Skin epidermis (tissue), 12 donors: ENCODE measurements around the gene CCSER1.
"Not testable (repeated sequence)": the region's sequence is repeated elsewhere in the genome, so short reads cannot be mapped to it uniquely, and the experiment has no call there.

Experiments used
- H3K27ac ChIP-seq, 21 experiments: fragments of 200-600 bp; sonication (generic) in 11 of 21; one replicate each; pipeline ENCODE4 v1.5.0; 2020; ENCODE audit warnings: mild to moderate bottlenecking in 3 of 21, inconsistent platforms in 2 of 21, moderate library complexity in 2 of 21
- H3K4me3 ChIP-seq, 7 experiments: fragments of 200-600 bp; sonication (generic) in 2 of 7; one replicate each; pipeline ENCODE4 v1.5.0; 2020; ENCODE audit warnings: inconsistent platforms in 2 of 7, mild to moderate bottlenecking in 2 of 7, moderate library complexity in 1 of 7

CCSER1 gene

GRCh38 chr4:91358621-91359020 lies 1231.4 kb downstream of the CCSER1 start:
- not testable (repeated sequence) for H3K4me3 ChIP-seq, H3K27ac ChIP-seq

- no peak overlapping the region for H3K4me3 ChIP-seq
- H3K27ac ChIP-seq: no peak overlapping the region
Measured at GRCh38 chr4:91359041-91360031, 1232.1 kb downstream of the CCSER1 start.

GRCh38 chr4:91362125-91362524 lies 1234.9 kb downstream of the CCSER1 start:
- Histone ChIP-seq H3K27ac (no peak overlapping the region), H3K4me3 (no peak overlapping the region)

- Histone ChIP-seq H3K4me3 (no peak overlapping the region), H3K27ac (no peak overlapping the region)
Measured at GRCh38 chr4:91366554-91366953, 1239.4 kb downstream of the CCSER1 start.

- H3K4me3 ChIP-seq: no peak overlapping the region
- no peak overlapping the region for H3K27ac ChIP-seq
Measured at GRCh38 chr4:91369116-91369515, 1241.9 kb downstream of the CCSER1 start.

GRCh38 chr4:91373546-91373945 lies 1246.4 kb downstream of the CCSER1 start:
- H3K27ac ChIP-seq: no peak overlapping the region

GRCh38 chr4:91405431-91405830 lies 1278.2 kb downstream of the CCSER1 start:
- not testable (repeated sequence) for H3K27ac ChIP-seq, H3K4me3 ChIP-seq

More at GRCh38 chr4:91373546-91373945, 1246.4 kb downstream of the CCSER1 start:
- no peak overlapping the region for H3K4me3 ChIP-seq

- Histone ChIP-seq H3K4me3 (no peak overlapping the region), H3K27ac (no peak overlapping the region)
Measured at GRCh38 chr4:91422011-91422410, 1294.8 kb downstream of the CCSER1 start.

- no peak overlapping the region for H3K27ac ChIP-seq
- H3K4me3 ChIP-seq: no peak overlapping the region
Measured at GRCh38 chr4:91426725-91427124, 1299.5 kb downstream of the CCSER1 start.

GRCh38 chr4:91427171-91427570 lies 1300.0 kb downstream of the CCSER1 start:
- no peak overlapping the region for H3K27ac ChIP-seq
- no peak overlapping the region for H3K4me3 ChIP-seq

- Histone ChIP-seq H3K4me3 (no peak overlapping the region), H3K27ac (no peak overlapping the region)
Measured at GRCh38 chr4:91434631-91435030, 1307.4 kb downstream of the CCSER1 start.

GRCh38 chr4:91436556-91436955 lies 1309.4 kb downstream of the CCSER1 start:
- Histone ChIP-seq H3K27ac (no peak overlapping the region), H3K4me3 (no peak overlapping the region)

GRCh38 chr4:91447168-91447567 lies 1320.0 kb downstream of the CCSER1 start:
- no peak overlapping the region for H3K4me3 ChIP-seq
- no peak overlapping the region for H3K27ac ChIP-seq

GRCh38 chr4:91448668-91449330 lies 1321.6 kb downstream of the CCSER1 start:
- Histone ChIP-seq H3K4me3 (no peak overlapping the region), H3K27ac (no peak overlapping the region)

- no peak overlapping the region for H3K4me3 ChIP-seq
- H3K27ac ChIP-seq: no peak overlapping the region
Measured at GRCh38 chr4:91454111-91454510, 1326.9 kb downstream of the CCSER1 start.

- H3K4me3 ChIP-seq, H3K27ac ChIP-seq: not testable (repeated sequence)
Measured at GRCh38 chr4:91462566-91462965, 1335.4 kb downstream of the CCSER1 start.

GRCh38 chr4:91470671-91471070 lies 1343.5 kb downstream of the CCSER1 start:
- H3K4me3 ChIP-seq: no peak overlapping the region
- H3K27ac ChIP-seq: no peak overlapping the region

- H3K27ac ChIP-seq: no peak overlapping the region
- no peak overlapping the region for H3K4me3 ChIP-seq
Measured at GRCh38 chr4:91471280-91471679, 1344.1 kb downstream of the CCSER1 start.

GRCh38 chr4:91472046-91472445 lies 1344.9 kb downstream of the CCSER1 start:
- Histone ChIP-seq H3K4me3 (no peak overlapping the region), H3K27ac (no peak overlapping the region)

GRCh38 chr4:91485415-91485814 lies 1358.2 kb downstream of the CCSER1 start:
- no peak overlapping the region for H3K4me3 ChIP-seq
- H3K27ac ChIP-seq: no peak overlapping the region

GRCh38 chr4:91488946-91489345 lies 1361.8 kb downstream of the CCSER1 start:
- Histone ChIP-seq H3K4me3 (no peak overlapping the region), H3K27ac (no peak overlapping the region)
